Ovary (tissue), 9 donors: ENCODE results near the gene MX2. TPM values are rescaled to one million over a fixed set of nuclear protein-coding genes. Genes with fewer than 3 reads are reported as not detected.

Experiments
- DNase-seq, 5 donors: peaks; one replicate each; pipeline ENCODE4 v3.0.0-alpha.2; 2019 to 2020
- H3K27ac ChIP-seq, 2 donors: fragments of 200-600 bp; one replicate each; pipeline versions ENCODE4 v1.5.1 to v1.8.0; 2019 to 2022
- H3K27me3 ChIP-seq: fragments of 200-600 bp; one replicate; pipeline ENCODE4 v1.8.0; 2022
- H3K36me3 ChIP-seq: fragments of 200-600 bp; sonication (generic); one replicate; pipeline ENCODE4 v1.5.1; 2019
- H3K4me1 ChIP-seq: one replicate; pipeline ENCODE4 v1.8.1; 2013; ENCODE audit warnings: mild to moderate bottlenecking, moderate library complexity; ENCODE audit not compliant: insufficient read depth
- H3K4me3 ChIP-seq: fragments of 200-600 bp; sonication (generic); one replicate; pipeline ENCODE4 v1.5.1; 2017
- H3K9me3 ChIP-seq, 2 donors: fragments of 200-600 bp in 1 of 2; sonication (generic) in 1 of 2; one replicate each; pipeline versions ENCODE4 v1.5.1 to v1.8.1; 2013 to 2019; ENCODE audit warnings: mild to moderate bottlenecking in 1 of 2, moderate library complexity in 1 of 2
- EP300 ChIP-seq: sonication (generic); formaldehyde crosslinking; IDR thresholded peaks from one replicate; pipeline ENCODE4 v1.6.1; 2017; ENCODE audit warnings: antibody characterized with exemption
- POLR2A ChIP-seq: fragments of 450-650 bp; IDR thresholded peaks from one replicate; pipeline ENCODE4 v1.6.1; 2017; ENCODE audit warnings: antibody characterized with exemption, mild to moderate bottlenecking, moderate library complexity
- WGBS, 3 donors: extraction: QIAGEN DNeasy Blood & Tissue Kit in 1 of 3; methylation state at CpG; one replicate each; pipeline versions ENCODE4 v1.1.5 to v1.1.7; 2013 to 2017; 5-methylcytosine and 5-hydroxymethylcytosine counted together
- intact Hi-C, 4 donors: fragments of 100-400 bp; cut with DNase I; formaldehyde crosslinking; loops; one replicate each; pipeline versions ENCODE4 v1.11.0 to v1.15.1; 2022 to 2023
- polyA plus RNA-seq, 2 donors: library from polyadenylated mRNA; stranded (reverse); fragments of 200-250 nt in 1 of 2; fragments of 350-450 nt in 1 of 2; fragmentation: Illumina TruSeq in 1 of 2; extraction: RNeasy Lipid Tissue Mini Kit (QIAGEN cat#74804) in 1 of 2; gene quantifications; one replicate each; pipeline ENCODE4 v1.2.3, GENCODE V29; 2013 to 2014
- total RNA-seq, 7 donors: library from RNA; depleted of rRNA in 2 of 7; stranded (reverse); fragments of >200 nt in 2 of 7; fragmentation: NEBNext Ultra II Directional in 3 of 7; extraction: Animal tissue kit (Norgen Biotek cat#: 25700) in 3 of 7; gene quantifications; one replicate each; pipeline versions ENCODE4 v1.1.0 to v1.2.4, GENCODE V29; 2016 to 2023
- TF ChIP-seq, protein P1 (sequence below), 3 donors: fragments of 450-650 bp in 2 of 3; fragments of 200-600 bp in 1 of 3; IDR thresholded peaks; one replicate each; pipeline versions ENCODE4 v1.5.1 to v1.8.0; 2016 to 2022; ENCODE audit warnings: antibody characterized with exemption in 3 of 3, mild to moderate bottlenecking in 1 of 3
- donor health status: DM: no; HTN: no; CAD: no; lungs with moderate emphysema.
- donor health status: DM: no; HTN: no; CAD: no.
- donor health status: Bipolar disorder and iron deficiency.
- donor health status: DM: yes; HTN: yes; CAD: no.
- donor health status: DM: no; HTN: no; CAD: no.
- donor health status: DM: yes; HTN: yes; CAD: no.

Gene MX2
- total and polyA plus RNA-seq, 9 donors, result 2.6 to 34.6 (median 5.1) TPM

DNA sequence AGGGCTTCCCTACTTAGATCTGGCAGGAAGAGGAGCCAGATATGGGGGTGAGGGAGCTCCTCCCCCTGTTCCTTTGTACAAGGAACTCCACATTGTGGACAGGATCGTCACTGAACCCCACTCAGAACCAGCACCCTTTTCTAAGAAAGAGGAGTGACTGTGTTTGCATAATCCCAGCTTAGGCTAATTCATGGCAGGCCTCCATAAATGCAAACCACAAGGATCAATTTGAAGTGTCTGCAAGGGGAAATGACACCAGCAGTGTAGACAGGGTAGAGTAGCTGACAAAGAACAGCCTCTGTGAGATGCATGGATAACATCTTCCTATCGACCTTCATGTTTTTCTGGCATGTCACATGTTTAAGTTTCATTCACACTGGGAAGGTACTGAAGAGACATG is 75.9 kb downstream of the MX2 start:
- Histone ChIP-seq H3K4me1 (no peaks in the 10 kb centered on the region), H3K27me3 (no peaks in the 10 kb centered on the region), H3K36me3 (no peaks in the 10 kb centered on the region), H3K27ac (no peak overlapping the region), H3K9me3 (no peaks in the 10 kb centered on the region), H3K4me3 (no peak overlapping the region)
- WGBS, 3 donors, result 63 to 70% (median 64%) methylated on average over 2 of the region's 2 CpGs
- no peak for TF ChIP-seq POLR2A
- TF ChIP-seq EP300, result no peak
- TF ChIP-seq, protein P1, sequence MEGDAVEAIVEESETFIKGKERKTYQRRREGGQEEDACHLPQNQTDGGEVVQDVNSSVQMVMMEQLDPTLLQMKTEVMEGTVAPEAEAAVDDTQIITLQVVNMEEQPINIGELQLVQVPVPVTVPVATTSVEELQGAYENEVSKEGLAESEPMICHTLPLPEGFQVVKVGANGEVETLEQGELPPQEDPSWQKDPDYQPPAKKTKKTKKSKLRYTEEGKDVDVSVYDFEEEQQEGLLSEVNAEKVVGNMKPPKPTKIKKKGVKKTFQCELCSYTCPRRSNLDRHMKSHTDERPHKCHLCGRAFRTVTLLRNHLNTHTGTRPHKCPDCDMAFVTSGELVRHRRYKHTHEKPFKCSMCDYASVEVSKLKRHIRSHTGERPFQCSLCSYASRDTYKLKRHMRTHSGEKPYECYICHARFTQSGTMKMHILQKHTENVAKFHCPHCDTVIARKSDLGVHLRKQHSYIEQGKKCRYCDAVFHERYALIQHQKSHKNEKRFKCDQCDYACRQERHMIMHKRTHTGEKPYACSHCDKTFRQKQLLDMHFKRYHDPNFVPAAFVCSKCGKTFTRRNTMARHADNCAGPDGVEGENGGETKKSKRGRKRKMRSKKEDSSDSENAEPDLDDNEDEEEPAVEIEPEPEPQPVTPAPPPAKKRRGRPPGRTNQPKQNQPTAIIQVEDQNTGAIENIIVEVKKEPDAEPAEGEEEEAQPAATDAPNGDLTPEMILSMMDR (IDR thresholded peaks at IDR 0.05), result no peak
- no peak for DNase-seq
- intact Hi-C loops, result no loop called here

DNA sequence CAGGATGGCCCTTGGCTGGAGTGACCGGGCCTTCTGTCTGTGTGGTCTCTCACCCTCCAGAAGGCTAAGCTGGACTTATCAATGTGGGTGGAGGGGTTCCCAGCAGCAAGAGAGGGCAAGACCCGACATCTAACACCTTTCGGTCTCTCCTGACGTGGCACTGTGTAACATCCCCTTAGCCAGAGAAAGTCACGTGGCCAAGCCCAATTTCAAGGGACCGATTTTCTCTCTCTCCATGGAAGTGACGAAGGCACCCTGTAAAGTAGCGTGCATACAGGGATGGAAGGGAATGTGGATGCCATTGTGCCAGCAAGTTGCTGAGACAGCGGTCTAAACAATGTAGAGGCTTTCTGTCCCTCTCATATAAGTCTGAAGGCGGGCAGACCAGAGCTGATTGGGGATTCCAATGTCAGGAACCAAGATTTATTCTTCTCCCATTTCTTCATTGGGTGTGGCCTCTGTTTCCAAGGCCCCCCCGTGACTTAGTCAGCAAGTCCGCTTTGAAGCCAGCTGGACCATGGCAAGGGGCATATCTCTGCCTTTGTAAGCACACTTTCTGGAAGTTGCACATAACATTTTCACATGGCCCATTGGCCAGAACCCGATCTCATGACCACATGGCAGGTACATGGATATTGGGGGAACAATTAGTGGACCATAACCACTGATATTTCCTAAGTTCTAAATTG is 76.7 kb downstream of the MX2 start:
- no peak for DNase-seq
- no peak overlapping the region for H3K4me3 ChIP-seq
- intact Hi-C loops, result no loop called here
- no peaks in the 10 kb centered on the region for H3K36me3 ChIP-seq
- H3K27ac ChIP-seq, result no peak overlapping the region
- no peaks in the 10 kb centered on the region for H3K4me1 ChIP-seq
- no peaks in the 10 kb centered on the region for H3K27me3 ChIP-seq
- 84 to 94% (median 93%) methylated on average over 13 of the region's 13 CpGs for WGBS, 3 donors
- no peaks in the 10 kb centered on the region for H3K9me3 ChIP-seq
- no peak for TF ChIP-seq POLR2A
- no peak for TF ChIP-seq EP300
- TF ChIP-seq, protein P1 (IDR thresholded peaks at IDR 0.05), result no peak

DNA sequence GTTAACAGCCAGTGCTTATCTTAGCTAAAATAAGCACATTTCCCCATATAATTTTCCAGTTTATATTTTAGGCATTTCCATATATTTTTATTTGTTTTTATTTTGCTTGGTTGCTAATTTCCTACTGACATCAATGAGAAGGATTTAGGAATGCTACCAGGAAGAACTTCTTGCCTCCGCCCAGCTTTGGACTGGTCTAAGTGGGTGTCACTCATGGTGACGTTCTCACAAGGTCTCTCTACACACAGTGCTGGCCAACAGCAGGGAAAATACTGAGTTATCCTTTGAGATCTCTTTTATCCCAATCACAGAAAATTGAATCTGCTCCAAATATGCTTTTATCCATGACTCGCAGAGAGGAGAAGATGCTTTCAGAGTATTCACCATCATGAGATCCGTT is 77.4 kb downstream of the MX2 start:
- Histone ChIP-seq H3K4me1 (no peaks in the 10 kb centered on the region), H3K9me3 (no peaks in the 10 kb centered on the region), H3K4me3 (no peak overlapping the region), H3K27ac (no peak overlapping the region), H3K36me3 (no peaks in the 10 kb centered on the region), H3K27me3 (no peaks in the 10 kb centered on the region)
- intact Hi-C loops, result no loop called here
- 68 to 95% (median 75%) methylated on average over 4 of the region's 4 CpGs for WGBS, 3 donors
- TF ChIP-seq, protein P1 (IDR thresholded peaks at IDR 0.05), result no peak
- TF ChIP-seq EP300 (no peak), POLR2A (no peak)
- no peak for DNase-seq

DNA sequence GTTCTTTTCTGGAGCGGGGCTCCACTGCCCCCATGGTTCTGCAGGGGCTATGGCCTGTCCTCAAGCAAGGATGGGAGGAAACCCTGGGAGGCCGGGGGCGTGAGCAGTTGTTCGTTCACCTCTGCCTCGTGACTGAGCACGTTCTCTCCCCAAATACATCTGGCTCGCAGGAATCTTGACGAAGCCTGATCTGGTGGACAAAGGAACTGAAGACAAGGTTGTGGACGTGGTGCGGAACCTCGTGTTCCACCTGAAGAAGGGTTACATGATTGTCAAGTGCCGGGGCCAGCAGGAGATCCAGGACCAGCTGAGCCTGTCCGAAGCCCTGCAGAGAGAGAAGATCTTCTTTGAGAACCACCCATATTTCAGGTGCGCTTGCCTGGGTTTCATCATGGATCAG is 79.7 kb downstream of the MX2 start:
- Histone ChIP-seq H3K4me1 (no peaks in the 10 kb centered on the region), H3K9me3 (no peaks in the 10 kb centered on the region), H3K4me3 (no peak overlapping the region), H3K27ac (no peak overlapping the region), H3K27me3 (no peaks in the 10 kb centered on the region), H3K36me3 (no peaks in the 10 kb centered on the region)
- TF ChIP-seq POLR2A (no peak), EP300 (no peak)
- TF ChIP-seq, protein P1 (IDR thresholded peaks at IDR 0.05), result no peak
- WGBS, 3 donors, result 89 to 94% (median 90%) methylated on average over 14 of the region's 14 CpGs
- intact Hi-C loops, result no loop called here
- no peak for DNase-seq
